K562 (cell line): ENCODE measurements around the gene UBL3. TPM values are rescaled to one million over a fixed set of nuclear protein-coding genes. Genes with fewer than 3 reads are reported as not detected.

ENCODE experiments used
- ATAC-seq: fragments of 200-7000 bp; cut with Tn5 transposase; 3 replicates; pipeline ENCODE4 v1.9.1; 2020; ENCODE audit warnings: moderate library complexity
- BruUV-seq: library from RNA; stranded (reverse); fragments of 400-500 nt; replicated peaks from 2 replicates; lab custom pipeline; 2021; lab: Mats Ljungman, UMichigan
- CTCF ChIA-PET: fragments of 300-600 bp; formaldehyde crosslinking; extraction: SDS; loops from one replicate; lab custom pipeline; 2021; ENCODE audit warnings: low intra/inter-chr PET ratio; lab: Yijun Ruan, JAX
- POLR2A ChIA-PET: fragments of 300-600, 350-650 bp; sonication (Branson Sonifier 250); formaldehyde crosslinking; extraction: SDS; loops from one replicate; lab custom pipeline; 2021; ENCODE audit warnings: antibody characterized with exemption, inconsistent platforms; lab: Yijun Ruan, JAX
- DNase-seq, 4 experiments: peaks; one replicate each; pipeline versions ENCODE4 v3.0.0 to v3.0.0-alpha.2; 2011 to 2018; ENCODE audit warnings: low spot score in 3 of 4, mixed read lengths in 3 of 4; ENCODE audit errors: extremely low read depth in 1 of 4
- FAIRE-seq: peaks from 2 replicates; lab custom pipeline; 2011; peaks lifted over from hg19 to GRCh38; lab: Jason Lieb, UNC
- H2AFZ ChIP-seq: 2 replicates; pipeline ENCODE4 v1.6.0; 2011; ENCODE audit warnings: low read depth, low read length, control low read depth, inconsistent platforms
- H3K27ac ChIP-seq: fragments of 200-600 bp; 3 replicates; pipeline ENCODE4 v1.8.0; 2011; ENCODE audit warnings: low read depth, mild to moderate bottlenecking, control low read depth, inconsistent platforms, low read length, moderate library complexity, mixed read lengths; ENCODE audit errors: extremely low read depth
- H3K27me3 ChIP-seq, 2 experiments: fragments of 300-600 bp in 1 of 2; 2 replicates in 1 of 2; 3 replicates in 1 of 2; pipeline versions ENCODE4 v1.6.0 to v1.8.0; 2011; ENCODE audit warnings: inconsistent platforms in 2 of 2, low read length in 2 of 2, mild to moderate bottlenecking in 1 of 2, mixed read lengths in 1 of 2, moderate library complexity in 1 of 2; ENCODE audit not compliant: control insufficient read depth in 2 of 2, insufficient read depth in 2 of 2
- H3K36me3 ChIP-seq: fragments of 300-600 bp; 3 replicates; pipeline ENCODE4 v1.8.0; 2011; ENCODE audit warnings: mild to moderate bottlenecking, low read length, inconsistent platforms; ENCODE audit not compliant: control insufficient read depth, insufficient read depth
- H3K4me1 ChIP-seq, 2 experiments: fragments of 200-600 bp in 1 of 2; replicated peaks in 1 of 2; 2 replicates in 1 of 2; 3 replicates in 1 of 2; pipeline versions ENCODE4 v1.5.1 to v1.8.0; 2011; ENCODE audit warnings: inconsistent platforms in 2 of 2, low read length in 2 of 2, mild to moderate bottlenecking in 1 of 2, mixed read lengths in 1 of 2, moderate library complexity in 1 of 2; ENCODE audit not compliant: control insufficient read depth in 2 of 2, insufficient read depth in 2 of 2
- H3K4me2 ChIP-seq: 2 replicates; pipeline ENCODE4 v1.6.1; 2011; ENCODE audit warnings: low read length, control low read depth, inconsistent platforms, mixed read lengths; ENCODE audit not compliant: insufficient read depth
- H3K4me3 ChIP-seq: fragments of 200-600 bp; sonication (generic), shearing (Covaris generic); 2 replicates; pipeline ENCODE4 v1.5.1; 2016; ENCODE audit warnings: control low read depth, inconsistent platforms
- H3K79me2 ChIP-seq: fragments of 200-600 bp; 3 replicates; pipeline ENCODE4 v1.8.0; 2011; ENCODE audit warnings: low read length, inconsistent platforms; ENCODE audit not compliant: control insufficient read depth, insufficient read depth
- H3K9ac ChIP-seq, 2 experiments: 2 replicates each; pipeline versions ENCODE4 v1.6.0 to v1.6.1; 2011; ENCODE audit warnings: low read depth in 2 of 2, low read length in 2 of 2, control low read depth in 1 of 2, inconsistent platforms in 1 of 2, mild to moderate bottlenecking in 1 of 2, mixed read lengths in 1 of 2; ENCODE audit not compliant: insufficient read depth in 1 of 2
- H3K9me1 ChIP-seq: one replicate; pipeline ENCODE4 v1.6.0; 2011; ENCODE audit warnings: inconsistent platforms, mild to moderate bottlenecking, low read length, moderate library complexity; ENCODE audit not compliant: control insufficient read depth, insufficient read depth
- H3K9me3 ChIP-seq: replicated peaks from 2 replicates; pipeline ENCODE4 v1.5.1; 2011; ENCODE audit warnings: low read depth, low read length, inconsistent platforms; ENCODE audit not compliant: control insufficient read depth, insufficient read depth
- H4K20me1 ChIP-seq: replicated peaks from 2 replicates; pipeline ENCODE4 v1.6.1; 2011; ENCODE audit warnings: low read length, inconsistent platforms, mixed read lengths; ENCODE audit not compliant: control insufficient read depth, insufficient read depth
- ADNP ChIP-seq: fragments of 200-800 bp; sonication (Bioruptor generic); IDR thresholded peaks from 2 replicates; pipeline ENCODE4 v1.6.1; 2016; ENCODE audit warnings: missing genetic modification characterization, missing compliant biosample characterization
- CHD4 ChIP-seq: fragments of 200-600 bp; sonication (generic); IDR thresholded peaks from 3 replicates; pipeline ENCODE4 v1.6.1; 2012; ENCODE audit warnings: low read depth, mild to moderate bottlenecking, mixed read lengths, low read length, inconsistent platforms; ENCODE audit not compliant: insufficient read depth, insufficient replicate concordance, poor library complexity, severe bottlenecking
- E2F5 ChIP-seq: sonication (generic); formaldehyde crosslinking; IDR thresholded peaks from 2 replicates; pipeline ENCODE4 v1.8.0; 2022; ENCODE audit warnings: mild to moderate bottlenecking, missing genetic modification reagents
- FIP1L1 ChIP-seq: fragments of 200-400 bp; formaldehyde crosslinking; IDR thresholded peaks from 2 replicates; pipeline ENCODE4 v1.6.1; 2018; ENCODE audit warnings: mild to moderate bottlenecking, low read depth, low read length; ENCODE audit not compliant: poor library complexity, severe bottlenecking
- HEY1 ChIP-seq: fragments of 250-450 bp; sonication (Bioruptor Pico); IDR thresholded peaks from 2 replicates; pipeline ENCODE4 v1.5.0; 2020; ENCODE audit warnings: mild to moderate bottlenecking, moderate library complexity, borderline replicate concordance
- HMG20B ChIP-seq: fragments of 250-450 bp; sonication (Bioruptor Pico); IDR thresholded peaks from 2 replicates; pipeline ENCODE4 v1.5.0; 2021; ENCODE audit warnings: mild to moderate bottlenecking
- IRF1 ChIP-seq: sonication (generic); formaldehyde crosslinking; IDR thresholded peaks from 2 replicates; pipeline ENCODE4 v1.8.0; 2022; ENCODE audit warnings: missing genetic modification reagents, mild to moderate bottlenecking, borderline replicate concordance
- LCOR ChIP-seq: sonication (generic); formaldehyde crosslinking; IDR thresholded peaks from 2 replicates; pipeline ENCODE4 v1.8.0; 2022; ENCODE audit warnings: mild to moderate bottlenecking, missing genetic modification reagents
- MIER1 ChIP-seq: fragments of 450-650 bp; IDR thresholded peaks from 2 replicates; pipeline ENCODE4 v1.6.1; 2016; ENCODE audit warnings: antibody characterized with exemption, mild to moderate bottlenecking, low read depth
- MTA1 ChIP-seq: fragments of 450-650 bp; IDR thresholded peaks from 2 replicates; pipeline ENCODE4 v1.6.1; 2017; ENCODE audit warnings: borderline replicate concordance
- RBM14 ChIP-seq: fragments of 200-400 bp; formaldehyde crosslinking; IDR thresholded peaks from 2 replicates; pipeline ENCODE4 v1.6.1; 2018; ENCODE audit warnings: low read depth, mild to moderate bottlenecking, low read length, moderate library complexity, borderline replicate concordance; ENCODE audit not compliant: insufficient read depth
- RFX5 ChIP-seq: IDR thresholded peaks from 2 replicates; pipeline ENCODE4 v1.6.1; 2011; ENCODE audit warnings: low read depth, mild to moderate bottlenecking, improper control_type of control experiment, low read length
- SRSF1 ChIP-seq: fragments of 200-400 bp; formaldehyde crosslinking; IDR thresholded peaks from 2 replicates; pipeline ENCODE4 v1.6.1; 2017; ENCODE audit warnings: mild to moderate bottlenecking, low read depth, low read length, moderate library complexity
- TBL1XR1 ChIP-seq, 2 experiments: IDR thresholded peaks; 2 replicates each; pipeline ENCODE4 v1.6.1; 2012; ENCODE audit warnings: improper control_type of control experiment in 2 of 2, low read length in 2 of 2, mild to moderate bottlenecking in 1 of 2
- TCF3 ChIP-seq: sonication (generic); formaldehyde crosslinking; IDR thresholded peaks from 2 replicates; pipeline ENCODE4 v1.4.0; 2020; ENCODE audit warnings: mild to moderate bottlenecking, missing genetic modification reagents
- THAP7 ChIP-seq: fragments of 250-450 bp; sonication (Bioruptor Pico); IDR thresholded peaks from 2 replicates; pipeline ENCODE4 v1.5.0; 2021
- ZBTB2 ChIP-seq: fragments of 450-650 bp; IDR thresholded peaks from 2 replicates; pipeline ENCODE4 v1.6.1; 2016; ENCODE audit warnings: antibody characterized with exemption
- ZNF24 ChIP-seq: fragments of 450-650 bp; IDR thresholded peaks from 2 replicates; pipeline ENCODE4 v1.6.1; 2016
- ZNF75A ChIP-seq: fragments of 450-650 bp; formaldehyde crosslinking; IDR thresholded peaks from 2 replicates; pipeline ENCODE4 v1.4.0; 2020; ENCODE audit warnings: mild to moderate bottlenecking
- WGBS: fragments of 100-300 bp; shearing (Covaris generic); methylation state at CpG from one replicate; pipeline ENCODE4 v1.1.6; 2016; ENCODE audit warnings: low coverage, mixed read lengths; ENCODE audit not compliant: insufficient coverage; ENCODE audit errors: missing lambda C conversion rate; 5-methylcytosine and 5-hydroxymethylcytosine counted together
- in situ Hi-C: fragments of 300-500 bp; cut with MboI; formaldehyde crosslinking; loops from 4 replicates; pipeline ENCODE4 v1.15.0; 2018; ENCODE audit warnings: inconsistent platforms, mixed read lengths
- intact Hi-C: fragments of 100-400 bp; cut with micrococcal nuclease; formaldehyde crosslinking; loops from 2 replicates; pipeline ENCODE4 v1.14.2; 2022
- polyA plus RNA-seq, 8 experiments: library from polyadenylated mRNA; depleted of rRNA in 4 of 8; stranded (reverse) in 5 of 8; unstranded in 3 of 8; fragments of >200 nt; fragmentation: Nextera tagmentation in 2 of 8; fragmentation: Illumina TruSeq in 1 of 8; extraction: Ambion mirVana in 2 of 8; extraction: Trizol in 1 of 8; gene quantifications; 2 replicates each; pipeline versions ENCODE4 v1.2.1 to v1.2.3, GENCODE V29; 2011 to 2014; ENCODE audit warnings: inconsistent platforms in 1 of 8, missing spikeins in 1 of 8
- total RNA-seq, 7 experiments: library from RNA; depleted of rRNA in 6 of 7; stranded (reverse); fragments of >200 nt in 6 of 7; fragmentation: Illumina TruSeq in 2 of 7; extraction: Trizol in 2 of 7; gene quantifications; 2 replicates each; pipeline versions ENCODE4 v1.2.1 to v1.2.3, GENCODE V29; 2011 to 2021; ENCODE audit warnings: low replicate concordance in 1 of 7

The UBL3 gene
- total and polyA plus RNA-seq, 9 of the 15 experiments (the other 6 are each of a cell fraction or from before 2014, with no cell fraction given), result 0.64 to 2.4 (median 1.8) TPM

- ATAC-seq (no peak), DNase-seq (no peak), FAIRE-seq (no peak)
- ChIA-PET POLR2A (interaction anchor here (0.6 to 1.2 kb wide), 2 partner anchors 16 to 143 kb away, joined by 3 read pairs; no protein-coding TSS in a partner anchor), CTCF (no interaction called here)
- Histone ChIP-seq H3K27me3 (no peaks in the 10 kb centered on the region; a peak in 2 of 5 replicates), H2AFZ (no peak overlapping the region), H3K27ac (no peak overlapping the region), H3K79me2 (no peaks in the 10 kb centered on the region), H3K9ac (no peak overlapping the region), H3K36me3 (no peaks in the 10 kb centered on the region), H3K4me1 (no peaks in the 10 kb centered on the region), H4K20me1 (no peaks in the 10 kb centered on the region), H3K4me2 (no peak overlapping the region), H3K9me1 (no peaks in the 10 kb centered on the region), H3K4me3 (no peak overlapping the region), H3K9me3 (no peaks in the 10 kb centered on the region)
- in situ Hi-C loops, result no loop called here
- no peak for TF ChIP-seq HMG20B (CRISPR knock-in tag)
- no peak for TF ChIP-seq ZNF24
- no peak for TF ChIP-seq MIER1
- no peak for TF ChIP-seq TCF3 (CRISPR knock-in tag)
- no peak for TF ChIP-seq MTA1
- TF ChIP-seq ADNP (tag), result no peak
- TF ChIP-seq E2F5 (CRISPR knock-in tag), result no peak
- TF ChIP-seq CHD4, result no peak
- no peak for TF ChIP-seq SRSF1
- no peak for TF ChIP-seq ZNF75A
- TF ChIP-seq LCOR (CRISPR knock-in tag), result no peak
- TF ChIP-seq ZBTB2, result no peak
- no peak for TF ChIP-seq IRF1 (CRISPR knock-in tag)
- TF ChIP-seq THAP7 (CRISPR knock-in tag), result no peak
- no peak for TF ChIP-seq RFX5
- no peak for TF ChIP-seq HEY1
- TF ChIP-seq RBM14, result no peak
- no peak for TF ChIP-seq TBL1XR1 (IDR thresholded peaks at IDR 0.05; ENCODE audit: low read length in 2 of 2)
- TF ChIP-seq FIP1L1, result no peak
- BruUV-seq, result no TSS peak
- intact Hi-C loops, result no loop called here
- WGBS, result 7% methylated on average over 1 of the region's 2 CpGs
Measured at GRCh38 chr13:29878101-29878500, 27.7 kb upstream of the UBL3 start.
